Transverse colon (tissue), 4 donors: ENCODE data around the gene PTGIS. TPM values are rescaled to one million over a fixed set of nuclear protein-coding genes. Genes with fewer than 3 reads are reported as not detected.

Experiments used
- DNase-seq: peaks from one replicate; pipeline ENCODE4 v3.0.0-alpha.2; 2019
- H3K27ac ChIP-seq, 4 donors: fragments of 200-600 bp; sonication (generic); 2 replicates each; pipeline ENCODE4 v1.5.1; 2016 to 2018; ENCODE audit warnings: inconsistent platforms in 4 of 4
- H3K27me3 ChIP-seq: fragments of 200-600 bp; sonication (generic); 2 replicates; pipeline ENCODE4 v1.5.1; 2017; ENCODE audit warnings: inconsistent platforms
- H3K36me3 ChIP-seq, 4 donors: fragments of 200-600 bp; sonication (generic); 2 replicates each; pipeline ENCODE4 v1.5.1; 2017 to 2019; ENCODE audit warnings: inconsistent platforms in 4 of 4
- H3K4me1 ChIP-seq, 4 donors: fragments of 200-600 bp; sonication (generic); 2 replicates each; pipeline ENCODE4 v1.5.1; 2017 to 2020; ENCODE audit warnings: inconsistent platforms in 4 of 4
- H3K4me3 ChIP-seq, 4 donors: fragments of 200-600 bp; sonication (generic); 1 replicate in 1 of 4; 2 replicates in 3 of 4; pipeline versions ENCODE4 v1.5.1 to v1.6.1; 2017 to 2019; ENCODE audit warnings: inconsistent platforms in 4 of 4
- H3K9me3 ChIP-seq, 2 donors: fragments of 200-600 bp; sonication (generic); 2 replicates each; pipeline ENCODE4 v1.5.1; 2017 to 2019; ENCODE audit warnings: inconsistent platforms in 2 of 2
- CTCF ChIP-seq, 5 experiments: fragments of 200-600 bp in 3 of 5; fragments of 450-650 bp in 2 of 5; sonication (generic) in 3 of 5; IDR thresholded peaks; 1 replicate in 2 of 5; 2 replicates in 3 of 5; pipeline ENCODE4 v1.5.1; 2016 to 2017; ENCODE audit warnings: antibody characterized with exemption in 5 of 5, inconsistent platforms in 3 of 5, mild to moderate bottlenecking in 2 of 5, moderate library complexity in 1 of 5
- EP300 ChIP-seq: sonication (generic); formaldehyde crosslinking; IDR thresholded peaks from one replicate; pipeline ENCODE4 v1.6.1; 2017; ENCODE audit warnings: antibody characterized with exemption, low read depth
- POLR2A ChIP-seq: fragments of 450-650 bp; IDR thresholded peaks from one replicate; pipeline ENCODE4 v1.6.1; 2016; ENCODE audit warnings: antibody characterized with exemption, mild to moderate bottlenecking, moderate library complexity
- POLR2AphosphoS5 ChIP-seq, 3 donors: sonication (generic); formaldehyde crosslinking; IDR thresholded peaks; one replicate each; pipeline ENCODE4 v1.6.1; 2016; ENCODE audit warnings: antibody characterized with exemption in 3 of 3
- WGBS, 2 donors: methylation state at CpG; one replicate each; pipeline ENCODE4 v1.1.5; 2018; ENCODE audit warnings: low coverage in 1 of 2; 5-methylcytosine and 5-hydroxymethylcytosine counted together
- in situ Hi-C, 4 donors: fragments of 200-750 bp; cut with MboI; loops; one replicate each; pipeline versions ENCODE4 v1.15.0 to v1.15.1; 2017; ENCODE audit warnings: low sequenced_read_pairs in 3 of 4, low pct_ligation_motif_present in 1 of 4, low pct_unique_long_range_greater_than_20kb in 1 of 4
- intact Hi-C: fragments of 100-400 bp; cut with DNase I; formaldehyde crosslinking; loops from one replicate; pipeline ENCODE4 v1.15.1; 2023; ENCODE audit warnings: low total_unique reads
- total RNA-seq, 4 donors: library from RNA; depleted of rRNA; stranded (reverse); fragments of >200 nt; gene quantifications; one replicate each; pipeline ENCODE4 v1.1.0, GENCODE V29; 2016

PTGIS gene
- total RNA-seq, 4 donors from 2014 or later = 9.4 to 22.3 (median 15.6) TPM

GRCh38 chr20:49573900-49574416 lies 6.0 kb upstream of the PTGIS start:
- Histone ChIP-seq H3K27ac (peak overlapping the region in 1 of 4 donors; percentile 5), H3K4me3 (no peak overlapping the region), H3K36me3 (no peaks in the 10 kb centered on the region), H3K9me3 (no peaks in the 10 kb centered on the region), H3K4me1 (no peaks in the 10 kb centered on the region), H3K27me3 (peaks cover 26% of the 10 kb centered on the region)
- TF ChIP-seq EP300 (no peak), POLR2A (no peak), POLR2AphosphoS5 (IDR thresholded peaks at IDR 0.05) (no peak), CTCF (IDR thresholded peaks at IDR 0.05) (no peak)
- WGBS, 2 donors = 93% methylated on average over 8 of the region's 8 CpGs; no CpG with 5 or more reads in 1 of the 2 donors
- in situ Hi-C loops = no loop called here
- no peak for DNase-seq
- intact Hi-C loops = no loop called here

DNA sequence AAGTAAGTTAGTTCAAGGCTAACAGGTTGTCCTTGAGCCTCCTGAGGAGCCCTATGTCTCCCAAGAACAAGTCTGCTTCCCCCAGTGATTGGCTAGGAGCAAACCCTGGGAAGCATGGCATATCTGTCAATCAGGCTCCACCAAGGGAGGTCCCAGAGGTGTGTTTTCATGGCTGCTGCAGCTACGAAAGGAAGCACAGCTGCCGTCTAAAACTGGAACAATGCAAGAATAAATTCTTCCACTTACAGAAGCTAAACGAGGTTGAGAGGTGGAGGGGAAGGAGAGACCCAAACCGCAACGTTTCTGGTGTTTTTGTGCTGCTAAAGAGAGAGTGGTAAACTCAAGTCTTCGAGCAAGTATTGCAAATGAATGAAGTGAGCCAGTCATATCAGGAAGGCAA lies 4.9 kb upstream of the PTGIS start:
- Histone ChIP-seq H3K4me1 (peaks cover 0 to 2% (median 0%) of the 10 kb centered on the region in 4 donors), H3K36me3 (no peaks in the 10 kb centered on the region), H3K27ac (peak overlapping the region in 2 of 4 donors; percentile 2 to 5), H3K9me3 (no peaks in the 10 kb centered on the region), H3K27me3 (peaks cover 35% of the 10 kb centered on the region), H3K4me3 (no peak overlapping the region)
- 50 to 54% methylated on average over 6 of the region's 6 CpGs for WGBS, 2 donors
- no peak for TF ChIP-seq POLR2A
- TF ChIP-seq POLR2AphosphoS5 (IDR thresholded peaks at IDR 0.05) = no peak
- TF ChIP-seq EP300 = no peak
- TF ChIP-seq CTCF (IDR thresholded peaks at IDR 0.05) = no peak
- in situ Hi-C loops = no loop called here
- DNase-seq = no peak
- intact Hi-C loops = no loop called here

GRCh38 chr20:49571553-49571835 lies 3.6 kb upstream of the PTGIS start:
- intact Hi-C loops = no loop called here
- Histone ChIP-seq H3K27ac (peak overlapping the region in 2 of 4 donors; percentile 8 to 87), H3K4me3 (no peak overlapping the region), H3K36me3 (no peaks in the 10 kb centered on the region), H3K4me1 (peaks cover 0 to 3% (median 0%) of the 10 kb centered on the region in 4 donors), H3K9me3 (no peaks in the 10 kb centered on the region), H3K27me3 (peaks cover 48% of the 10 kb centered on the region)
- no peak for DNase-seq
- in situ Hi-C loops = no loop called here
- WGBS, 2 donors = 75% methylated on average over 2 of the region's 2 CpGs; no CpG with 5 or more reads in 1 of the 2 donors
- no peak for TF ChIP-seq POLR2A
- TF ChIP-seq CTCF (IDR thresholded peaks at IDR 0.05) = no peak
- no peak for TF ChIP-seq POLR2AphosphoS5 (IDR thresholded peaks at IDR 0.05)
- TF ChIP-seq EP300 = no peak

GRCh38 chr20:49570828-49571552 lies 3.1 kb upstream of the PTGIS start:
- H3K4me3 ChIP-seq = no peak overlapping the region
- intact Hi-C loops = no loop called here
- peaks cover 53% of the 10 kb centered on the region for H3K27me3 ChIP-seq
- TF ChIP-seq CTCF (IDR thresholded peaks at IDR 0.05) = no peak
- TF ChIP-seq POLR2A = no peak
- no peak for TF ChIP-seq EP300
- no peak for TF ChIP-seq POLR2AphosphoS5 (IDR thresholded peaks at IDR 0.05)
- DNase-seq = no peak
- in situ Hi-C loops = no loop called here
- H3K27ac ChIP-seq = peak overlapping the region in 3 of 4 donors; percentile 8 to 87 (median 75)
- no peaks in the 10 kb centered on the region for H3K36me3 ChIP-seq
- H3K9me3 ChIP-seq = no peaks in the 10 kb centered on the region
- H3K4me1 ChIP-seq = peaks cover 0 to 3% (median 0%) of the 10 kb centered on the region in 4 donors
- WGBS, 2 donors = 69 to 74% methylated on average over 4 to 11 of the region's 11 CpGs
